Left lung (tissue), 10 donors: ENCODE measurements around the gene DCBLD1. TPM values are rescaled to one million over a fixed set of nuclear protein-coding genes. Genes with fewer than 3 reads are reported as not detected.

ENCODE experiments used
- ATAC-seq: fragments of 200-7000 bp; cut with Tn5 transposase; one replicate; pipeline ENCODE4 v1.9.1; 2020; ENCODE audit warnings: moderate library complexity
- DNase-seq, 4 donors: peaks; one replicate each; pipeline ENCODE4 v3.0.0-alpha.2; 2013 to 2020
- H3K27ac ChIP-seq, 2 donors: fragments of 200-600 bp; sonication (generic) in 1 of 2; one replicate each; pipeline versions ENCODE4 v1.5.0 to v1.8.0; 2020 to 2021
- H3K27me3 ChIP-seq, 2 donors: fragments of 200-600 bp; sonication (generic) in 1 of 2; one replicate each; pipeline versions ENCODE4 v1.5.0 to v1.8.0; 2020 to 2021
- H3K36me3 ChIP-seq, 2 donors: fragments of 200-600 bp; sonication (generic) in 1 of 2; one replicate each; pipeline versions ENCODE4 v1.5.0 to v1.8.0; 2020 to 2021
- H3K4me1 ChIP-seq, 2 donors: fragments of 200-600 bp; one replicate each; pipeline ENCODE4 v1.8.0; 2021
- H3K4me3 ChIP-seq, 2 donors: fragments of 200-600 bp; sonication (generic) in 1 of 2; one replicate each; pipeline versions ENCODE4 v1.5.0 to v1.8.0; 2020 to 2021; ENCODE audit warnings: mild to moderate bottlenecking in 1 of 2
- H3K9me3 ChIP-seq, 2 donors: fragments of 200-600 bp; sonication (generic) in 1 of 2; one replicate each; pipeline versions ENCODE4 v1.5.0 to v1.8.0; 2020 to 2021
- intact Hi-C, 2 donors: fragments of 100-400 bp; cut with DNase I; formaldehyde crosslinking; loops; one replicate each; pipeline versions ENCODE4 v1.11.2 to v1.14.2; 2022
- polyA plus RNA-seq, 6 donors: library from polyadenylated mRNA; unstranded; fragments of 120-200 nt; gene quantifications; one replicate each; pipeline ENCODE4 v1.2.1, GENCODE V29; 2013; ENCODE audit not compliant: insufficient read length in 6 of 6
- total RNA-seq, 2 donors: library from RNA; stranded (reverse); fragmentation: NEBNext Ultra II Directional; extraction: Animal tissue kit (Norgen Biotek cat#: 25700); gene quantifications; one replicate each; pipeline ENCODE4 v1.2.1, GENCODE V29; 2021
- TF ChIP-seq, protein P1 (sequence below), 2 donors: fragments of 200-600 bp; sonication (generic) in 1 of 2; IDR thresholded peaks; one replicate each; pipeline versions ENCODE4 v1.5.0 to v1.8.0; 2021; ENCODE audit warnings: antibody characterized with exemption in 2 of 2
- donor health status: DM: no; HTN: yes; CAD: no.
- donor health status: DM: no; HTN: no; CAD: no.

Gene DCBLD1
- total and polyA plus RNA-seq, 8 donors, result 20.8 to 55.8 (median 35.8) TPM

GRCh38 chr6:117564681-117565080 is 82.2 kb downstream of the DCBLD1 start:
- ATAC-seq, result no peak
- Histone ChIP-seq H3K9me3 (no peaks in the 10 kb centered on the region), H3K4me3 (no peak overlapping the region), H3K27ac (no peak overlapping the region), H3K27me3 (no peaks in the 10 kb centered on the region), H3K4me1 (no peaks in the 10 kb centered on the region), H3K36me3 (peaks cover 0 to 70% of the 10 kb centered on the region in 2 donors)
- intact Hi-C loops, result no loop called here
- TF ChIP-seq, protein P1, sequence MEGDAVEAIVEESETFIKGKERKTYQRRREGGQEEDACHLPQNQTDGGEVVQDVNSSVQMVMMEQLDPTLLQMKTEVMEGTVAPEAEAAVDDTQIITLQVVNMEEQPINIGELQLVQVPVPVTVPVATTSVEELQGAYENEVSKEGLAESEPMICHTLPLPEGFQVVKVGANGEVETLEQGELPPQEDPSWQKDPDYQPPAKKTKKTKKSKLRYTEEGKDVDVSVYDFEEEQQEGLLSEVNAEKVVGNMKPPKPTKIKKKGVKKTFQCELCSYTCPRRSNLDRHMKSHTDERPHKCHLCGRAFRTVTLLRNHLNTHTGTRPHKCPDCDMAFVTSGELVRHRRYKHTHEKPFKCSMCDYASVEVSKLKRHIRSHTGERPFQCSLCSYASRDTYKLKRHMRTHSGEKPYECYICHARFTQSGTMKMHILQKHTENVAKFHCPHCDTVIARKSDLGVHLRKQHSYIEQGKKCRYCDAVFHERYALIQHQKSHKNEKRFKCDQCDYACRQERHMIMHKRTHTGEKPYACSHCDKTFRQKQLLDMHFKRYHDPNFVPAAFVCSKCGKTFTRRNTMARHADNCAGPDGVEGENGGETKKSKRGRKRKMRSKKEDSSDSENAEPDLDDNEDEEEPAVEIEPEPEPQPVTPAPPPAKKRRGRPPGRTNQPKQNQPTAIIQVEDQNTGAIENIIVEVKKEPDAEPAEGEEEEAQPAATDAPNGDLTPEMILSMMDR (IDR thresholded peaks at IDR 0.05), result no peak
- no peak for DNase-seq

- intact Hi-C loops, result no loop called here
- DNase-seq (no peak), ATAC-seq (no peak)
- Histone ChIP-seq H3K36me3 (peaks cover 0 to 75% of the 10 kb centered on the region in 2 donors), H3K4me3 (no peak overlapping the region), H3K27ac (no peak overlapping the region), H3K4me1 (no peaks in the 10 kb centered on the region), H3K9me3 (no peaks in the 10 kb centered on the region), H3K27me3 (no peaks in the 10 kb centered on the region)
- TF ChIP-seq, protein P1 (IDR thresholded peaks at IDR 0.05), result no peak
These were observed 85.8 kb downstream of the DCBLD1 start for GRCh38 chr6:117568247-117568646.

GRCh38 chr6:117568831-117569410 is 86.4 kb downstream of the DCBLD1 start:
- DNase-seq (no peak), ATAC-seq (no peak)
- no peak overlapping the region for H3K27ac ChIP-seq
- no peaks in the 10 kb centered on the region for H3K9me3 ChIP-seq
- no peak overlapping the region for H3K4me3 ChIP-seq
- no peaks in the 10 kb centered on the region for H3K27me3 ChIP-seq
- intact Hi-C loops, result no loop called here
- H3K4me1 ChIP-seq, result no peaks in the 10 kb centered on the region
- peaks cover 0 to 72% of the 10 kb centered on the region in 2 donors for H3K36me3 ChIP-seq
- TF ChIP-seq, protein P1 (IDR thresholded peaks at IDR 0.05), result no peak

DNA sequence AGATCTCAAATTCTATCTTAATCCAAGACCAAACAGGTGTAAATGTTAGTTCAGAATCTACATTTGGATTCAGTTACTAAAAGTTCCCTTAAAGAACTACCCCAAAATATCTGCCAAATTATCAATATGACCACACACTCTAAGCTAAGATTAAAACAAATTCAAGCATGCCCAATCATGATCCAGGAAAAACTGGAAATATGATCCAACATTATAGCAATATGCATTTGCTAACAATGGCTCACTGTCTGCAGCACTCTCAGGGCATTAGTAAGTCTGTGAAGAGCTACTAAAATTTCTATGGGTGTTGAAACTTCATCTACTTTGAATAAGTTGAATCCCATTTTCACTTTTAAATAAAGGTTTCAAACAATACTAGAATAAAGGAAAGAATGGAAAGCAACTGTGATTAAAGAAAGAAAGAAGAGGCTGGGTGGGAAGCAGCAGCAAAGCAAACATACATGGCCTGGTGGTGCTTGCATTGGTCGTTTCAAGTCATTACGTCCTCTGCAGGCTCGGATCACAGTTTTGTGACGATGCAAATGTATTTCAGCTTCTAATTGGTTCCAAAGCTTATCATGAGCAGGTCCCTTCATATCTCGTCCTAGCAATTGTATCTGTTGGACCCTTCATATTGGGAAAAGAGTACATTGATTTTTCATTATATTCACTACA is 90.7 kb downstream of the DCBLD1 start:
- H3K36me3 ChIP-seq, result peaks cover 0 to 61% of the 10 kb centered on the region in 2 donors
- DNase-seq (no peak), ATAC-seq (no peak)
- no peak overlapping the region for H3K4me3 ChIP-seq
- H3K27ac ChIP-seq, result no peak overlapping the region
- H3K9me3 ChIP-seq, result no peaks in the 10 kb centered on the region
- H3K4me1 ChIP-seq, result no peaks in the 10 kb centered on the region
- intact Hi-C loops, result no loop called here
- TF ChIP-seq, protein P1 (IDR thresholded peaks at IDR 0.05), result no peak
- H3K27me3 ChIP-seq, result no peaks in the 10 kb centered on the region

- TF ChIP-seq, protein P1 (IDR thresholded peaks at IDR 0.05), result no peak
- ATAC-seq, result no peak
- no peak for DNase-seq
- Histone ChIP-seq H3K9me3 (no peaks in the 10 kb centered on the region), H3K4me3 (no peak overlapping the region), H3K27me3 (no peaks in the 10 kb centered on the region), H3K4me1 (no peaks in the 10 kb centered on the region), H3K36me3 (peaks cover 0 to 58% of the 10 kb centered on the region in 2 donors), H3K27ac (no peak overlapping the region)
- intact Hi-C loops, result no loop called here
These were observed 91.7 kb downstream of the DCBLD1 start for GRCh38 chr6:117574198-117574597.
